GM12801 (cell line): ENCODE results near the gene SLC12A5.

Experiments used
- TF ChIP-seq, protein P1 (sequence below): IDR thresholded peaks from one replicate; pipeline ENCODE4 v1.5.1; 2011; ENCODE audit warnings: control low read depth; ENCODE audit not compliant: insufficient read length; ENCODE audit errors: extremely low read depth

SLC12A5 gene

DNA sequence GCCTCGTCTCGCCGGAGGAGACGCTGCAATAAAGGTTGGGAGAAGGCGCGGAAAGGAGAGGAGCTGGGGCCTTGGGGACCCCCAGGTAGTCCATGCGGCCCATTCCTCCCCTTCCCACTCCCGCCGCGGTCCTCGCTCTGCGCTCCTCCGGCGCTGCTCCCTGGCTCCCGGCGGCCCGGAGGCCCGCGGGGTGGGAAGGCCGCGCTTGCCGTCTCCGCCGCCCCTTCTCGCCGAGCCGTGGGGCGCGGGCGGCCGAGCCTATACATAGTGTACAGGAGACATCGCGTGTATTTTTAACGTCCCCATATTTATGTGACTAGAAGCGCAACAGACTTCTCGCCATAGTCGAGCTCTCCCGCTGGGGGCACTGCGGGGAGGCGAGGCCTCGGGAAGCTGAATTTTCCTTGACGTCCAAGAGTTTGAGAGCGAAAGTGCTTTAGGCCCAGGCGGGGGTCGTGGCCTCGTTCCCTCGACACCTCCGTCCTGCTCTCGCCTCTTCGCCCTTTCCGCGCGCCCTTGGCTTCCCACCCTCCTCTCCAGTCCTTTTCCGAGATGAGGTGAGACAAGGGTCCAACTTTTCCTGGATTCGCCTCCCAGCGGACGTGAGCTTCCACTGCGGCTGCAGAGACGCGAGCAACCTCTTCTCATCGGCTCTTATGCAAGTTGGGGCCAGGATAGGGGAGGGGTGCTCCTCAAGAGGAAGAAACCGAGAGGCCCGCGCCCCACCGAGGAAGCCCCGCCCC, 29.0 kb downstream of the SLC12A5 start:
- TF ChIP-seq, protein P1, sequence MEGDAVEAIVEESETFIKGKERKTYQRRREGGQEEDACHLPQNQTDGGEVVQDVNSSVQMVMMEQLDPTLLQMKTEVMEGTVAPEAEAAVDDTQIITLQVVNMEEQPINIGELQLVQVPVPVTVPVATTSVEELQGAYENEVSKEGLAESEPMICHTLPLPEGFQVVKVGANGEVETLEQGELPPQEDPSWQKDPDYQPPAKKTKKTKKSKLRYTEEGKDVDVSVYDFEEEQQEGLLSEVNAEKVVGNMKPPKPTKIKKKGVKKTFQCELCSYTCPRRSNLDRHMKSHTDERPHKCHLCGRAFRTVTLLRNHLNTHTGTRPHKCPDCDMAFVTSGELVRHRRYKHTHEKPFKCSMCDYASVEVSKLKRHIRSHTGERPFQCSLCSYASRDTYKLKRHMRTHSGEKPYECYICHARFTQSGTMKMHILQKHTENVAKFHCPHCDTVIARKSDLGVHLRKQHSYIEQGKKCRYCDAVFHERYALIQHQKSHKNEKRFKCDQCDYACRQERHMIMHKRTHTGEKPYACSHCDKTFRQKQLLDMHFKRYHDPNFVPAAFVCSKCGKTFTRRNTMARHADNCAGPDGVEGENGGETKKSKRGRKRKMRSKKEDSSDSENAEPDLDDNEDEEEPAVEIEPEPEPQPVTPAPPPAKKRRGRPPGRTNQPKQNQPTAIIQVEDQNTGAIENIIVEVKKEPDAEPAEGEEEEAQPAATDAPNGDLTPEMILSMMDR = no peak

DNA sequence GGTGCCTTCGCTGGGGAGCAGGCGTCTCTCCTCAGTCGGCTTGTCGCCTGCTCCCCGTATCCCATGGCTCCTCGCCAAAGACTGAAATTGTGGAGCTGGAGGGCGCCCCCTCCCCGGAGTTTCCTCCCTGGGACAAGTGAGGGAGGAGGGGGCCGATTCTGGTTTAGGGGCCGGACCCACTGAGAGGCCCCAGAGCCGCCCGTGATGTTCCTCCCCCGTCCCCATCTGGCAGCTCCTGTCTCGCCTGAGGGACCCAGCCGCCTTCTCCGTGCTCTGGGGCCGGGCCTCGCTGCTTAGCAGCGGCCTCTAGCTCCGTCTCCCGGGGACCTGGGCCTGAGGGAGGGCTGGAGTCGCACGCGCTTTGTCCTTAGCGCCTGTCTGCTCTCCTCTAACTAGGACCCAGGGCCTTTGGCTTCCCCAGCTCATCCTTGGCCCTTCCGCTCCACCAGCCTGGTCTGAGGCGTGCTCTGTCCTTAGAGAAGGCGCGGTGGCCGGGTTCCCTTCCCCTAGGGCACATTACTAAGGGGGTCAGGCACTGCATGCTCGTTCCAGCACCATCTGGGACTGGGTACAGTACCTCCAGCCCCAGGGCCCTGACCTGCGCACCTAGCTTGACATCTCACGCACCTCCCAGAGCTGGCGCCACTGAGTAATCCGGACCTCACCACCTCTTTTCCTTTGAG, 29.7 kb downstream of the SLC12A5 start:
- TF ChIP-seq, protein P1 = no peak

DNA sequence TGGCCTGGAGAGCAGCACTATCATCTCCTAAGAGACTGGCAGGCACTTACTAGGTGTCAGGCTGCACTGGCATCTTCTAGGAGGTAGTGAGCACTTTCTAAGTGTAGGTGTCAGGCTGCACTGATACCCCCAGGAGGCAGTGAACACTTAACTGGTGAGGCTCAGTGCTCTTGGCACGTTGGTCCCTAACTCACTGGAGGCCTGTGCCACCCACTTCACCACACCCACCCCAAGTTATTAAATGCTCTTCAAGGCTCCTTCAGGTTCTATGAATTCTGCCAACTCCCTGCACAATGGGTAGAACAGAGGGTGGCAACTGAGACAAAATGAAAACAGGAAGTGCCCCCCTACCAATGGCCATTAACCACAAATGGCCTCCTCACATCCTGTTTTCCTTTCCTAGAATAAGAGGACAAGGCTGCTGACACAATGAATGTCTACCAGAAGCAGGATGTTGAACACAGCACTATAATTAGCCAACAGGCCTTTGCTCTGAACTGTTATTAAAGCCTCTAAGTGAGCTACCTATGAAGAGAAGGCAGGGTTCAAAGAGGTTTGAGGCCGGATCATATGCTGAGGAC, 31.4 kb downstream of the SLC12A5 start:
- TF ChIP-seq, protein P1 = no peak

DNA sequence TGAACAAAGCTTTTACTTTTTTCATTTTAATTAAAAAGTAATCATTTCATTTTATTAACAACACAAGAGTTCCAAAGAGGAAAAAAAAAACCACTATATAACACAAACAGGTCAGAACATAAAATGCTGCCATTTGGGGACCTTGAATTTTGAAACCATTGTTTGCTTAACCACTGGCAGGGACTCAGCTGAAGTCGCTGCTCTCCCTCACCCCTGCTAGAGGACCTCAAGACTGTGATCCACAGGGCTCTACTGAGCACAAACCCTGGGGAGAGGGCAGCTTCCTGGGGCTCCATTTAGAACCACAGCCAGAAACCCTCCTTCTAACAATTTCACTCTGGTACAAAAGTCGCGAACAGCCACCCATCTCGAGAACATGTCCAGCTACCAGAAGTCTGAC, 32.0 kb downstream of the SLC12A5 start:
- TF ChIP-seq, protein P1 = no peak

DNA sequence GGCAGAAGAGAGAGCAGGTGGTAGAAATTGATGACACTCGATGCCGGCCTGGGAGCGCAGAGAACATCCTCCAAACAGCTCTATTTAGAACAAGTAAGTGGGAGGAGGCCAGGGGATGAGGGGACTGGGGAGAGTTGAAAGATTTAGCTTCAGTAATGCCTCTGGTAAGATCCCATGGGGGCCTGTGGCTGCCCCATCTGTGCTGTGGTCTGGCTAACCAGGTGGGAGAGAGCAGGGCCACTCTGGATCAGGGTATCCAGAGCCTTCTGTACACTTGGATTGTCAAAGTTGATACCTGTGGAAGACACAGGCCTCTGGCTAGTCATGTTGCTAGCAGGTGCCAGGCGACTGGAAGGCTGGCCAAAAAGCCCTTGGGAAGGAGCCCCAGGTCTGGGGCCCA, 33.1 kb downstream of the SLC12A5 start:
- TF ChIP-seq, protein P1 = no peak

DNA sequence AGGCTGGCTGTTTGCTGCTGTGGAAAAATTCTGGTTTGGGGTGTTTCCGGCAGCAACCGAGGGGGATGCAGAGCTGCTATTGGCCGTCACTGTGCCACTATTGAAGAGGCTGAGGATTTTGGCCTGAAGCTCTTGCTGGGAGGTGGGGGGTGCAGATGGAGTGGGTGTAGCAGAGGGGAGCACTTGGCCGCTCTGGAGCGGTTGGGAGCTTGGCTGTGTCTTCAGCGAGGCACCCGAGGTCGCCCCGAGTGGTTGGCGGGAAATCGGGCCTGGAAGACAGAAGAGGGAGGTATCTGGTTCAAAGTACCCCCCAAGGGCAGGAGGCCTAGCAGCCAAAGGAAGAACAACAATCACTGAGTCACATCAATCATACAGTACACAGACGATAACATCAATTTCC, 33.6 kb downstream of the SLC12A5 start:
- TF ChIP-seq, protein P1 = no peak

DNA sequence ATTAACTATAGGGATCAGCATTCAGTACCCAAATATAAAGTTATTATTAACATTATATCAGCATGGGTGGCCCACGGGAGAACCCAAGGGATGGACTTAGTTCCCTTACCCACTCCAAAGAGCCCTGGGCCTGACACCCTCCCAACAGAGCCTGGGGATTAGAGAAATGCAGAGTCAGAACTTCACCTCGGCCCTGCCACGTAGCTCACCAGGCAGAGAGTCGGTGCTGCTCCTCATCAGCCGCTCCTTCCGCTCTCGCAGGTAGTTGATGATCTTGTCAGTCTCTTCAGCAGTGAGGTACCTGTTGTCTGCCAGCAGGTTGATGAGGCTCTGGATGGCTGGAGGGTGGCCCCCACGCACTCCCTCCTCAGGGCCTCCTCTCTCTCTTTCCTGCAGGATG, 34.1 kb downstream of the SLC12A5 start:
- TF ChIP-seq, protein P1 = no peak
